Kidney (tissue), 14 donors: ENCODE data around the gene TRIM44. TPM values are rescaled to one million over a fixed set of nuclear protein-coding genes. Genes with fewer than 3 reads are reported as not detected.

Experiments
- DNase-seq, 5 donors: peaks; one replicate each; pipeline ENCODE4 v3.0.0-alpha.2; 2013 to 2020
- FAIRE-seq: peaks from 2 replicates; lab custom pipeline; 2012; peaks lifted over from hg19 to GRCh38; lab: Jason Lieb, UNC
- H3K27ac ChIP-seq, 2 donors: one replicate each; pipeline ENCODE4 v1.7.0; 2013; ENCODE audit warnings: low read depth in 2 of 2, low read length in 2 of 2, inconsistent platforms in 1 of 2
- H3K27me3 ChIP-seq: one replicate; pipeline ENCODE4 v1.7.1; 2013; ENCODE audit warnings: low read length, inconsistent platforms; ENCODE audit not compliant: control insufficient read depth, insufficient read depth
- H3K36me3 ChIP-seq, 3 donors: one replicate each; pipeline versions ENCODE4 v1.7.0 to v1.7.1; 2013; ENCODE audit warnings: low read length in 3 of 3, control low read depth in 1 of 3, inconsistent platforms in 1 of 3; ENCODE audit not compliant: insufficient read depth in 3 of 3, control insufficient read depth in 2 of 3
- H3K4me1 ChIP-seq, 3 donors: one replicate each; pipeline versions ENCODE4 v1.7.0 to v1.7.1; 2013; ENCODE audit warnings: low read length in 3 of 3, inconsistent platforms in 1 of 3, low read depth in 1 of 3; ENCODE audit not compliant: control insufficient read depth in 2 of 3, insufficient read depth in 2 of 3
- H3K4me3 ChIP-seq, 3 donors: one replicate each; pipeline versions ENCODE4 v1.7.0 to v1.8.1; 2013; ENCODE audit warnings: low read length in 3 of 3, control low read depth in 1 of 3, inconsistent platforms in 1 of 3
- H3K9ac ChIP-seq, 3 donors: one replicate each; pipeline versions ENCODE4 v1.7.0 to v1.7.1; 2013; ENCODE audit warnings: low read length in 3 of 3, control low read depth in 1 of 3, inconsistent platforms in 1 of 3
- H3K9me3 ChIP-seq, 3 donors: one replicate each; pipeline versions ENCODE4 v1.7.0 to v1.7.1; 2013; ENCODE audit warnings: low read length in 3 of 3, control low read depth in 1 of 3, inconsistent platforms in 1 of 3; ENCODE audit not compliant: control insufficient read depth in 2 of 3, insufficient read depth in 1 of 3
- intact Hi-C: fragments of 100-400 bp; cut with DNase I; formaldehyde crosslinking; loops from one replicate; pipeline ENCODE4 v1.11.1; 2022
- polyA plus RNA-seq: library from polyadenylated mRNA; stranded (reverse); fragments of 350-450 nt; fragmentation: Illumina TruSeq; extraction: RNeasy Lipid Tissue Mini Kit (QIAGEN cat#74804); gene quantifications from one replicate; pipeline ENCODE4 v1.2.3, GENCODE V29; 2014; ENCODE audit warnings: low read depth, low replicate concordance; ENCODE audit not compliant: insufficient read depth
- total RNA-seq: library from RNA; stranded (reverse); fragmentation: NEBNext Ultra II Directional; extraction: Animal tissue kit (Norgen Biotek cat#: 25700); gene quantifications from one replicate; pipeline ENCODE4 v1.2.1, GENCODE V29; 2021
- TF ChIP-seq, protein P1 (sequence below): IDR thresholded peaks from 3 replicates; pipeline ENCODE4 v1.5.1; 2012; ENCODE audit warnings: mild to moderate bottlenecking, moderate library complexity, borderline replicate concordance; ENCODE audit not compliant: insufficient read depth; ENCODE audit errors: extremely low read depth
- donor health status: control.
- donor health status: control.
- donor health status: control.
- donor health status: control.
- donor health status: control.
- donor health status: DM: yes; HTN: yes; CAD: no.
- donor health status: Normal renal cell carcinoma (clear cell type).

The TRIM44 gene
- total and polyA plus RNA-seq, 2 donors from 2014 or later: 14.5 to 88.9 TPM

DNA sequence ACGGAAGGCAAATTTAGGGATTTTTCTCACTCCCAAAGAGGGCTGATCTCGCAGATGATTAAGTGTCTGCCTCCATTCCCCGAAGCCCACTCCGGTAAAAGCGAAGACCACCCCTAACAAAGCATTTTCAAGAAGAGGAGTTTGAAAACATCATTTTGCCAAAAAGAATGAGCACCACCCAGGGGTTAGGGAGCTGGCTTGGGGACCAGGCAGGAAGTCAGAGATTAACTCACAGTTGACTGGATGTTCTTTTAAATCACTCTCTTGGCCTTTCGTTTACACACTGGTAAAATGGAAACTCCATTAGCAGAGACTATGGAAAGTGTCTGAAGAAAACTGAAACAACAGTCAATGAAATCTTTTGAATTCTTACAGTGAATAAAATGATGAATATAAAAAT, 7.9 kb upstream of the TRIM44 start:
- FAIRE-seq (no peak), DNase-seq (no peak)
- H3K9me3 ChIP-seq: no peaks in the 10 kb centered on the region
- H3K36me3 ChIP-seq: no peaks in the 10 kb centered on the region
- no peak overlapping the region for H3K4me3 ChIP-seq
- H3K4me1 ChIP-seq: no peaks in the 10 kb centered on the region
- TF ChIP-seq, protein P1, sequence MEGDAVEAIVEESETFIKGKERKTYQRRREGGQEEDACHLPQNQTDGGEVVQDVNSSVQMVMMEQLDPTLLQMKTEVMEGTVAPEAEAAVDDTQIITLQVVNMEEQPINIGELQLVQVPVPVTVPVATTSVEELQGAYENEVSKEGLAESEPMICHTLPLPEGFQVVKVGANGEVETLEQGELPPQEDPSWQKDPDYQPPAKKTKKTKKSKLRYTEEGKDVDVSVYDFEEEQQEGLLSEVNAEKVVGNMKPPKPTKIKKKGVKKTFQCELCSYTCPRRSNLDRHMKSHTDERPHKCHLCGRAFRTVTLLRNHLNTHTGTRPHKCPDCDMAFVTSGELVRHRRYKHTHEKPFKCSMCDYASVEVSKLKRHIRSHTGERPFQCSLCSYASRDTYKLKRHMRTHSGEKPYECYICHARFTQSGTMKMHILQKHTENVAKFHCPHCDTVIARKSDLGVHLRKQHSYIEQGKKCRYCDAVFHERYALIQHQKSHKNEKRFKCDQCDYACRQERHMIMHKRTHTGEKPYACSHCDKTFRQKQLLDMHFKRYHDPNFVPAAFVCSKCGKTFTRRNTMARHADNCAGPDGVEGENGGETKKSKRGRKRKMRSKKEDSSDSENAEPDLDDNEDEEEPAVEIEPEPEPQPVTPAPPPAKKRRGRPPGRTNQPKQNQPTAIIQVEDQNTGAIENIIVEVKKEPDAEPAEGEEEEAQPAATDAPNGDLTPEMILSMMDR: no peak
- H3K27ac ChIP-seq: no peak overlapping the region
- H3K27me3 ChIP-seq: no peaks in the 10 kb centered on the region
- no peak overlapping the region for H3K9ac ChIP-seq
- intact Hi-C loops: no loop called here

DNA sequence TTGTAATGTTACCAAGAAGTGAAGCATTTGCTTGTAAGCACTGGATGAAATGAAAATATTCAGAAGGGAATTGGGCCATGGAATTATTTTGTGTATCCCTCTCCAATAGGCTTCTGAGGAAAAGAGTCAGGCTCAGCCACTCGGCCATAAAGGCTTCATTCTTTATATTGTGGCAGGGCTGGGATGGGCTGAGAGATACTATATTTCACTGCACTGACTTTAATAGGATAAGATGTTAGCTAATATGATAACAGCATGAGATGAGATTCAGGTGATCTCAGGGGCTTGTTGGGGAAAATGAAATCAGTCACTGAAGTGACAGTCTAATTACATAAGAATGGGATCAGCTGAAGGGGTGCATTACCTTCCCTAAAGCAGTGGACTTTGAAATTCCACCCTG, 7.3 kb upstream of the TRIM44 start:
- H3K4me1 ChIP-seq: no peaks in the 10 kb centered on the region
- no peaks in the 10 kb centered on the region for H3K36me3 ChIP-seq
- no peak for FAIRE-seq
- no peak overlapping the region for H3K4me3 ChIP-seq
- H3K27ac ChIP-seq: no peak overlapping the region
- TF ChIP-seq, protein P1: no peak
- intact Hi-C loops: no loop called here
- H3K9ac ChIP-seq: no peak overlapping the region
- no peak for DNase-seq
- H3K9me3 ChIP-seq: no peaks in the 10 kb centered on the region
- no peaks in the 10 kb centered on the region for H3K27me3 ChIP-seq

DNA sequence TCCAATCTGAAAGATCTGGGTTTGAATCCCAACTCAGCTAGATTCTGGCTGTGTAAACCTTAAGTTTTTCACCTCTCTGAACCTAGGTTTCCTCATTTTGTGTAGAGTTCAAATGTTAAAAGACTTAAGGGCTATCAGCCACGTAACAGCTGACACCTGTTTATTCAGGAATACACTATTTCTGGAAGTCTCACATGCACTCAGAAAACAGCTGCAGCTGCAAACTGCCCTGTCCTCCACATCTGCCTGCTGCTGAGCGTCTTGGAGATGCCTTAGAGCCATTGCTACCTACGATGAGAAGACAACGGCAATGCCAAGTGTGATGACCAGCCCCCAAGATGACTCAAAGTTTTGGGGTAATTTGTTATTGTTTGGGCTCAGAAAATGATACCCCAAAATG, 6.7 kb upstream of the TRIM44 start:
- FAIRE-seq (no peak), DNase-seq (no peak)
- TF ChIP-seq, protein P1: no peak
- H3K27ac ChIP-seq: no peak overlapping the region
- H3K27me3 ChIP-seq: no peaks in the 10 kb centered on the region
- intact Hi-C loops: no loop called here
- no peaks in the 10 kb centered on the region for H3K36me3 ChIP-seq
- H3K4me3 ChIP-seq: no peak overlapping the region
- no peaks in the 10 kb centered on the region for H3K4me1 ChIP-seq
- H3K9ac ChIP-seq: no peak overlapping the region
- H3K9me3 ChIP-seq: no peaks in the 10 kb centered on the region
